GM21447 (cell line): ENCODE data around the gene CCDC80.

Experiments
- ATAC-seq: cut with Tn5 transposase; IDR thresholded peaks from one replicate; pipeline ENCODE4 v1.9.1; 2021; ENCODE audit not compliant: unreplicated experiment

CCDC80 gene

DNA sequence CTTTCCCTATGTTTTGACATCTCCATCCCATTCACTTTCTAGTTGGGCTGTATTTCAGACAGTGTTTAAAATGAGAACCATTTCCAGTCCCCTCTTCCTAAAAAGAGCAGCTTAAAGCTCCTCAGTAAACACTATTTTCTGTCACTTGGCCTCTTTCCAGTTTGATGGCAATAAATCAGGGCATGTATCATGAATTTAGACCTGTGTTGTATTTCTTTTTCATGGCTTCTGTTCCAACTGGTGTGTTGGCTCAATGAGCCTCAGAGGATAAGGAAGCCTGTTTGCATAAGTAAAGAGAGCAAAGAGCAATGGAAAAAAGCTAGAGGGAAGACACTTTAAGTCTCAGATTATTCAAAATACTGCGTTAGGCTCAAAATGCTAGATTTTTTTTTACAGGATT lies 7.2 kb downstream of the CCDC80 start:
- no peak for ATAC-seq

DNA sequence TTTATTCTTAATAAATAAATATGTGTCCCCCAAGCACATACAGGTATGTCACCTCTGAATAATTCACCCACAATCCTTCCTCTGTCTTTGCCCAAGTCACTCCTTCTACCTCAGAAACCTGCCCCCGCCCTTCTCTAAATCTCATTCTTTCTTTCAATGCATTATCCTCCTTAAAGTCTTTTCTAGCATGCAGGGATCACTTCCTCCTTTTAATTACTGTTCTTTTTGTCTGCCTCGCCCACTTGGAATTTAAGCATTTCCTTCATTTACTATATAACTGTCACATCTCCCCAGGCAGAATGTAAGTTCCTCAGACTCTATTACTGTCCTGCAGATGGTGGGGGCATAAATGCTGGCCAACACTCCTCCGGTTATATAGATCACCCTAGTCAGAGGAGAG lies 7.8 kb downstream of the CCDC80 start:
- no peak for ATAC-seq

DNA sequence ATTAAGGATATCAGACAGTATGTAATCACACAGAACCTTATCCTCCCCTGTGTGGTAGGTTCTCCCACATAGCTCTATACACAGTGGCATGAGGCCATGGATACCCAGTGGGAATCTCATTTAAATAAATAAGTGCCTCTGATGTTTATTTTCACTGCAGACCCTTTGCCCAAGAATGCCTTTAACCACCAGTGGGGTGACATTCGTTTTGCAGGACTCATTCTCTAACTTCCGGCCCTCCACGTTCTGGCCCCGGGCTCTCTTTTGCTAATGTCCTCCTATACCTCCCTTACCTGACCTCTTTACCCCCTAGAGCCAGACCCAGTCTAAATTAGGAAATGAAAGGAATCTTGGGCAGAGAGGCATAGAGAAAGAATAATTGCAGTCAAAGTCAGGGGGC lies 8.3 kb downstream of the CCDC80 start:
- ATAC-seq, result no peak

DNA sequence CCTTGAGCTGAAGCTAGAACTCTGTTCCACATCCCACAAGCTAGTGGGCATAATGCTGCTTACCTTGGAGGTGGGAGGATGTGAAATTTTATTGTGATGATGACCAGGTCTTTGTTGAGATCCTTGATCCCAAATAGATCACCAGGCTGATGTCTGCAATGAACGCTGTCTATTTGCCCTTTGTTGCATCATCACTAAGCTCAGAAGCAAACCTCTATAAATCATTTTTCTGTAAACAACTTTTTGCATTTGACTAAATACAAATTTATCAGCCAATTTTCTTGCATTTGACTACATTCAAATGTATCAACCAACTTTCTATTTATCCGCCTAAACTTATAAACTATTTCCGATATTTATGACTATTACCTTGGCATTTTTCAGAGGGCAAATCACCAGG lies 9.7 kb downstream of the CCDC80 start:
- no peak for ATAC-seq

DNA sequence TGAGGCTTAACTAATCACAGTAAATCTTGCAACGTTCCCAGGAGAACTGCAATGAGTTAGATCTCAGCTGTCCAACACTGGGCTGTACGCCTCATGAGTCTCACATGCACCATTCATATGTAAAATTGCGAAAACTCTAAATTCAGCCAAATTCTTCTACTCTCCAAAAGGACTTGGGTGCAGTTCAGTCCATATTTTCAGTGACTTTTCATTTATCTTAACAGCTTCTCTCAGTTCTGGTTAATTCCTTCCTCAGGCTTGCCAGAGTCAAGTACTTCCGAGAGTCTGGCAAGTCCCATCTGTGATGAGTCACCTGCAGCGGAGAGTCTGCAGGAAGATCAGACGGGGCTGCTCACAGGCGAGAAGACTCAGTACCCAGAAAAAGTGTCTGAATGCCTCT lies 11.5 kb downstream of the CCDC80 start:
- no peak for ATAC-seq

DNA sequence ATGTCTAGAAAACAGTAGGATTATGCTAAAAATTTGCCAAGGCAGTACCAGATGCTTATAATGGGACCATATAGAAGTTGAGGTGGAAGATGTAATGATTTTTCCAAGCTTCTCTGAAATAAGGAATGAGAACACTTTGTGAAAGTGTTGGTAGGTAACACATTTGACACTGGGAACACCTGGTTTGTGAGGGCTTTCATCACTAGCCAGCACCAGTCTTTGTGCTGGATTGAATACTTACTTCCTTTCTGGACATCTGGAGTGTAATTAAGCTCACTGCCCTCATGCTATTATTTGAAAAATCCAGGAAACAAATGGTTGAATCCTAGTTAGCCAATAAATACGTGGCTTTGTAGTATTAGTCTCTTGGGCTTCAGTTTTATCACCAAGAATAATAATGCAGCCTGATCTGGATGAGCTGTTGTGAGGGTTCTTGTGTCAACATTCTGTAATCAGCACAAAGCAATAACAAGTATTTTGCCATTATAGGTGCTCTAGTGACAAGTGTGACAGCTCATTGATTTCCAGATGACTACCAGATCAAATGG lies 12.9 kb downstream of the CCDC80 start:
- no peak for ATAC-seq

DNA sequence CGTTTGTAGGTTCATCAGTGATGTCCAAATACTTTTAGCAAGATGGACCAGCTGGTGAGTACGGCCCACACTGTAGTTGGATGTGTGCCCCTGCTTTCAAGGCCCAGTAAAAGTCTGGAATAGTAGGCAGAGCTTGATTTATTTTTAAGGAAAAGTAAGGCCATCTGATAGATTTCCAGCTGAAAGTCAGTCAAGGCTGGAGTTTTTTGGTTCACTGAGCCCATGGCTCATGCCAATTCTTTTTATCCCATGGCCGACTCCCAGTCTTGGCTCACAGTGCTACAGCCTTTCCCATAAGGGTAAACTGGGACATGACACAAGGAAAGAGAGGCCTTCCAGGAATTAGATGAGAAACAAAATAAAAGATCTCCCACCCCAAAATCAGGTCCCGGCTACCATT lies 13.5 kb downstream of the CCDC80 start:
- ATAC-seq, result no peak

DNA sequence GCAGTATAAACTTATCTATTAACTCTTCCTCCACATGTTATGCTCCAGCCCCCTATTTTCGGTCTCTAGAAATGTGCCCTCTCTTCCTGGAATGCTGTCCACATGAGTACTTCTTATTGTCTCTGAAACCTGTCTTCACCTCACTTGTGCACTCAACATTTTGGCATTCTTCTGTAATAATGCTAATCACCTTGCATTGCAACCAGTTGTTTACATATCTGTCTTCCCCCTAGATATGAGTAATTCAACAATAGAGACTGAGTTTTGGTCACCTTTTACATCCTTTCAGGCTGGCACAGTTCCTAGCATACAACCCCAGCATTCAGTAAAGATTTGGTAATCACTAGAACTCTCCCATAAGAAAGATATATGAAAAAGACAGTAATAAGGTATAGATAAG lies 17.2 kb downstream of the CCDC80 start:
- ATAC-seq, result no peak

DNA sequence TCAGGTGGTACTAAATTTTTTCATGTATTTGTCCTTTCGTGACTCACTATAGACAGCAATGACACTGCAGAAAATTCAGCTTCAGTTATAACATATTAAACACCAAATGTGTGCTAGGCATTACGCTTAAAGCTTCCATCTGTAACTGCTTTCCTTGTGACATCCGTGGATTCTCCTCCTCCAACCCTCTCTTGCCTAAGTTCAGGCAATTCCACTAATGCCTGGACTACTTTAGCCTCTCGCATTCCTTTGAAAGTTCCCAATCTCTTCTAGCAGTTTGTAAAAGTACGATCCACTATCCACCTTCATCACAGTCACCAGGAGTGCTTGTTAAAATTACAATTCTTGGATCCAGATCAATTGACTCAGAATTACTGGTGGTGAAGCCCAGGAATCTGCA lies 17.7 kb downstream of the CCDC80 start:
- ATAC-seq, result no peak

DNA sequence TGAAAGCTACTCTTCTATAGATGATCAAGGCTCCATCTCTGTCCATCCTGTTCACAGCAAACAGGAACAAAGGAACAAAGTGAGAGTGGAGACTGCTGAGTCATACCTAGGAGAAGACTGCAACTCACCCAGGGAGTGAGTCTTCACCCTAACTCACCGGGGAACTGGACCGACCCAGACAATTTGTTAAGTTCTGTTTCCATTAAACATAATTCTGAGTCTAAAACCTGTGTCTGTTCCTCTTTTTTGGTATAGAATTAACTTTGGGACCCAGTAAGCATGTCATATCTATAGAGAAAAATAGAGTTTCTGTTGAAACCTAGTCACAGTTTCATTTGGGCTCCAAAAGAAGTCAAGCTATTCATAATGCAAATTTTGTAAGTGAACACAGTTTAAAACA lies 21.6 kb downstream of the CCDC80 start:
- peak; percentile 78 for ATAC-seq

DNA sequence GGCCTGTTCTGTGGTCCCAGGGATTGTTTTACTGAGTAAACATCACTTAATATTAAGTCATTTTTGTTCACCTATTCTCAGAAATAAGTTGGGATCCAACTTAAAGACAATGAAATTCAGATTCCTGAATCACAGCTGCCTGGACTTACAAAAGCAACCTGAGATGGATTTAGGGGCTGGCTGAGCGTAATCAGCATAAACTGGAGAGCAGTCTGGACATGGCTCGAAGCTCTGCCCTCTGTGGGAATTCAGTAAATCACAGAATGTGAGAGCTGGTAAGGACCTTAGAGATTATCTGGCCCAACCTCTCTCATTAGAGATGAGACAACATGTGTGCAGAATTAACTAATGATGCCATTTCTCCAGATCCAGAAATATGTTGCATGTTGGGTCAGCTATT lies 23.7 kb downstream of the CCDC80 start:
- no peak for ATAC-seq

DNA sequence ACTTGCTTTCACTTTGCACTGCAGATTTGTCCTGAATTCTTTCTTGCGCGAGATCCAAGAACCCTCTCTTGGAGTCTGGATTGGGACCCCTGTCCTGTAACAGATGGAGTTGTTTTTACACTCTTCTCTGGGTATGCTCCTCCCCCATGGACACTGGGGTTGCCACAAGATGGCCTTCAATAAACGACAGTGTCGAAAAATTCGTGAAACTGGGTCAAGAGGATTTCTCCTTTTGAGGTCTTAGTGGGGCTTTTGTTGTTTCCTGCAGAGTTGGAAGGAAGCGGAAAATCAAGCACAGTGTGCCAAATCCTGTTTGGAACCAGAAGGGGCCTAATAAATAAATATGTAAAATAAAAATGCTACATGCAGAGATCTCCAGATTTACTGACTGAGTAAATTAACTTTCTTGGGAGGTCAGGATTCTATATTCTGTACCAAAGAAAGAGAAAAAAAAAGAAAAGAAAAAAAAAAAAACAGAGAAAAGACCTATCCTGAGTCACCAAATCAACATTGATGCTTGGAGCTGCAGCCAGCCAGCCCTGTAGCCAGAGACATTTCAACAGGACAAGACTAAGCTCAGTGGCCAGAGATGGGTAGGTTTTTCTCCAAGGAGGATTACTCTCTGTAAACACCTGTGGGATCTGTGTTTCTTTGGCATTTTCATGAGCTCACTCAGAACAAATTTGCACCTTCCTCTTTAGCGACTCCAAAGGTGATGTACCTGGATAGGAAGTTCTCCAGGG lies 24.8 kb downstream of the CCDC80 start:
- ATAC-seq, result no peak

DNA sequence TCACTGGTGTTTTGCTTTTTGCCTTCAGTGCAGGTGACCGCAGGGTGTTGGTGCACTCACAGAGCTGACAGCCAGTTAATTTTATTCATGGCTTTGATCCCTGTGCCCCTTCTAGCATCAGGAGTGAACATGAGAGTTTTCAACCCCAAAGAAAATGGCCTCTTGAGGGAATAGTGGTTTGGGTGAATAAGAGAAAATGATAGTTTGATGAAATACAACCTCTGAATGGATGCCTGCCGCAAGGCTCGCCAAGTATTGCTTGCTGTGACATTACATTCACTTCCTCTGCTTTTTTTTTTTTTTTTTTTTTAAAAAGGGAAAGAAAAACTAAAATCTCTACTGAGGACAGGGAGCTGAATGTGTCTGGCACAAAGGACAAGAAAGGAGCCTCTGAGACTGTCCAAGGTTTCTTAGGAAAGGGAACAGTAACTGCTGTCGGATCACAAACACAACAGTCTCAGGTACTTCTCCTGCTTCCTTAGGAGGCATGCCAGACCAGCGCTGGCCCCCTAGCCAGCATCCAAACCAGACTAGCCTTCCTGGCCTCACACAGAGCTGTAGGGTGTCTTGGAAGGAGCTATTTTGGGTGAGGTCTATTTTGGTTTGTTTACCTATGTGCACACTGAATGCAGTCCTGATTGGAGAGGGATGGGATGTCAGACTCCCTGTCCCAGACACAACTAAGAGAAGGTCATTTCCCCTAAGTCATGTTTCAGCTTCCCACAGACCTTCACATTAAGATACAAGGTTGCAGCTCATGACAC lies 29.0 kb downstream of the CCDC80 start:
- no peak for ATAC-seq

DNA sequence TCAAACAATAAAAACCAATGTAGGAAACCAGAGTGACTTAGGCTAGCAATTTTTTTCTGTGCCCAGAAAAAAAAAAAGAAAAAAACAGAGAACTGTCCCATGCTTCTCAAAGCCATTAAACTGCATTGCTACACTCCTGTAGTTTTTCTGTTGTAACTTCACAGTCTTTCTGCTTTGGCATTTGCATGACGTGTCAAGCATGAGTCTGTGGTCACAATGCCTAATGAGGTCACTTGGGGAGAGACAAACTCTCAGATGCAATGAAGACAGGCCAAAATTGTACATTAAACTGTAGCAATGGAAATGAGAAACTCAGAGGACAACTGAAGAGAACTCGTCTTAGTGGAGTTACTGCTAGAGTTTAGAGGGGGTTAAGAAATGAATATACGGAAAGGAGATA lies 30.8 kb downstream of the CCDC80 start:
- no peak for ATAC-seq

DNA sequence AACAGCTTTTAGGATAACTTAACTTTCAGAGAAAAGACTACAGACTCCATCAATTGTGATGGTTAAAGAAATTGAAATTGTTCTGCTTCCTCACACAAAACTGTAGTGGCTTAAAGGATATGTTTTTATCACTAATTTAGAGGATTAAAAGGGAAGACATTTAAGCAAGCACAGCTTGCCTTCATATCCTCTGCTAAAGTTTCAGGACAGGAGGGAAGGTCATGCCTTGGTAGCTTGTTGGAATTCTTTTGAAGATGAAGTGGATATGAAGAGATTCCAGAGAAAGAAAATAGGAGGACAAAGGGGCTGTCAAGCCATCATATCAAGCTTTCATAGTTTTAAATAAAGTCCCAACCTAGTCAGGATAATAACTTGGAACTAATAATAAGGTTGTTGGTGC lies 33.1 kb downstream of the CCDC80 start:
- ATAC-seq, result no peak

DNA sequence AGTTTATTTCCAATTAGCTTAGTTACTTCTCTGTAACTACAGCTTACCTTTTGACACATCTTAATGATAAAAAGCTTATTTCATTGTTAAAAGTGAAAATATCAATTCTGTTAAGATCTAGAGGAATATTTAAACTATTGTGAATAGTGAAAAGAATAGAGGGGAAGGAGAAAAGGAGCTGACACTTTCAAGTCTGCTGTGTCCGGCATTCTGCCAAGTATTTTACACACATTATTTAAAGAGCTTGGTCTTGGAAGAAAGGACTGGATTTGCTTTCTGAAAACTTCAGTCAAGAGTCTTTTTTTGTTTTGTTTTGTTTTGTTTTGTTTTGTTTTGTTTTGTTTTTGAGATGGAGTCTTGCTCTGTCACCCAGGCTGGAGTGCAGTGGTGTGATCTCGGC lies 34.8 kb downstream of the CCDC80 start:
- no peak for ATAC-seq

DNA sequence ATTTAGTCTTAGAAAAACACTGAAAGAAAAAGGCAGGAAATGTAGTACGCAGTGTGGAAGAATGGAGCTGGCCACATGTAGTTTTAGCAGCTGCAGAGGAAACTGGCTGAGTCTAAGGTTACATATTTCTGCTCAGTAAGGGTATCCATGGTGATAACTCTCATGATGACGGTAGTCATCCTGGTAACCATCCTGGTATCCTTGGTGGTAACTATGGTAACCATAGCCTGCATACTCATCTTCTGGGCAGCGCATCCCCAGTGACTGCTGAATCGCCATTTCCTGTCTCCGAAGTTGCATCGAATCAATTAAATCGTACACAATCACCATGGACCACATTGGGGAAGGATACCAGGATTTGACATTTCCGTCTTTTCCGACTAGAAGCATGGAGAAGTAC lies 35.7 kb downstream of the CCDC80 start:
- ATAC-seq, result no peak

DNA sequence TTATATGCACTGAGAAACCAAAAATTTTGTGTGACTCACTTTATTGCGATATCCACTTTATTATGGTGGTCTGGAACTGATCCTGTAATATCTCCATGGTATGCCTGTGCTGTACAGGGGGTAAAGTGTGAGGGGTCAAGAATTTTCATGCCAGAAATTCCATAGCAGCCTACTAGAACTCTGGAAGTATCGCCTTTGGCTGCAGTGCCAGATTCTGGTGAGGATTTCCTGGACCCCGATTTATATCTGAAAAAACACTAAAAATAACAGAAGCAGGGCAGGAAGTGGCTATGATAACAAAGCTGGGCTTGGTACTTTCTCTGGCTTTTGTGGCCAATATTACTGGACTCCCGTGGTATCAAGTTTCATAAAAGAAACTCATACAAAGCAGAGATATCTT lies 36.4 kb downstream of the CCDC80 start:
- no peak for ATAC-seq

DNA sequence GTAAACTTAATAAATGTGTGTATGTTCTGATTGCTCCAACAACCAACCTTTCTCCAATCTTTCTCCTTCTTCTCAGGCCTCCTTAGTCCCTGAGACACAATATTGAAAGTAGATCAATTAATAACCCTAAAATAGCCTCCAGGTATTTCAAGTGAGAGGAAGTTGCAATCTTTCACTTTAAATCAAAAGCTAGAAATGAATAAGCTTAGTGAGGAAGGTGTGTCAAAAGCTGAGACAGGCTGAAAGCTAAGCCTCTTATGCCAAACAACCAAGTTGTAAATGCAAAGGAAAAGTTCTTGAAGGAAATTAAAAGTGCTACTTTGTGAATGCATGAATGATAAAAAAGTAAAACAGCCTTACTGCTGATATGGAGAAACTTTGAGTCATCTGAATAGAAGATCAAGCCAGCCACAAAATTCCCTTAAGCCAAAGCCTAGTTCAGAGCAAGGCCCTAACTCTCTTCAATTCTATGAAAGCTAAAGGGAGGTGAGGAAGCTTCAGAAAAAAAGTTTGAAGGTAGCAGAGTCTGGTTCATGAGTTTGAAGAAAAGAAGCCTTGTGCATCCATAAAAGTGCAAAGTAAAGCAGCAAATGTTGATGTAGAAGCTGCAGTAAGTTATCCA lies 38.6 kb downstream of the CCDC80 start:
- peak; percentile 83 for ATAC-seq

DNA sequence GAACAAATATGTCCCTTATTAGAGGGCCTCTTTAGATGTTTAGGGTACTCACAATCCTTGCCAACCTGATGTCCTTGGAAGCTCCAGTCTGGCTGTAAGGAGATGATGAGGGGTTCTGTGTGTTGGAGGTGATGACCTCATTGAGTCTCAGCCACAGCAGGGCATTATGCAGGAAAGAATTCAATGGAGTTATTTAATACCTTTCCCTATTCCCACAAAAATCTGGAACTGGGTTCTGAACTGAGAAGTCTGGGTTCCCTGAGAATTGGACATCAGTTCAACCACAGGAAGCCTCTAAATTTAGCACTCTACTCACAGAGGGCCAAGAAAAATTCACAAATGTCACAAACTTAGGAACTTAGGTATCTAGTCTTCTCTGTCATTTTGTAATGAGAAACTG lies 42.2 kb downstream of the CCDC80 start:
- ATAC-seq, result no peak

DNA sequence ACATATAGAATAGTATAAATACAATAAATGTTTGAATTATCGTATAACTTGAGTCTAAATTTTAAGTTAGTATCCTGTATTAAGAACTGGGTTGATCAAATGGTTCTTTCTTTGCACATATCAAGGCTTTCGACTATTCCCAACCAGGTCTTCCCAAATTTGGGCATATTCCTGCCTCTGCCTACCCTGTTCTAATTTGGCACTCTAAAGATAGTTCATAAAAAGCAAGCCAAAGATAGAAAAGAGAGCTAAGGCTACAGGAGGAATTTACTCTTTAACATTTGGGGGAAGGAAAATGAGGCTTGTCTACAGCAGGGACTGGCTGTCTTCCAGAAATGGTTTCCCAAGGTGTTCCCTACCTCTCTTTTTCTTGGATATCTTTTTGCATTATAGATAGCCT lies 43.0 kb downstream of the CCDC80 start:
- ATAC-seq, result no peak

DNA sequence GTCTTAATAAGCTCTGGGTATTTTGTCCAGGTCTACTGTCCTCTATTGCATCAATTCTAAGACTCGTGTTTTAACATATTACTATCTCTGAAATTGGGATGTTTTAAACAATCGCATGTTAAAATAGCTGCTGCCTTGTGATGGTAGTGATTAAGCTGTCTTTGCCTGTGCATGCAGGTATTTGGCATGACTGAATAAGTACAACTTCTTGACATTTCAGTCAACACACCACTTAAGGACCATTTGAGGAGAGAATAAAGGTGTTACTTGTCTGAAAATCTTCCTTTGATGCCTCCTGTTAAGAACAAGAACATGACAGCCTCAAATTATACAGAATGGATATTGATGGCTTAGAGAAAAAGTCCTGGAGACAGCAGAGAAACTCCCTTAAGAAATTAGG lies 46.1 kb downstream of the CCDC80 start:
- ATAC-seq, result no peak
